ENCODE results near the gene DGKZ.
"Not testable (repeated sequence)": the region's sequence is repeated elsewhere in the genome, so short reads cannot be mapped to it uniquely, and the experiment has no call there.

DGKZ gene

DNA sequence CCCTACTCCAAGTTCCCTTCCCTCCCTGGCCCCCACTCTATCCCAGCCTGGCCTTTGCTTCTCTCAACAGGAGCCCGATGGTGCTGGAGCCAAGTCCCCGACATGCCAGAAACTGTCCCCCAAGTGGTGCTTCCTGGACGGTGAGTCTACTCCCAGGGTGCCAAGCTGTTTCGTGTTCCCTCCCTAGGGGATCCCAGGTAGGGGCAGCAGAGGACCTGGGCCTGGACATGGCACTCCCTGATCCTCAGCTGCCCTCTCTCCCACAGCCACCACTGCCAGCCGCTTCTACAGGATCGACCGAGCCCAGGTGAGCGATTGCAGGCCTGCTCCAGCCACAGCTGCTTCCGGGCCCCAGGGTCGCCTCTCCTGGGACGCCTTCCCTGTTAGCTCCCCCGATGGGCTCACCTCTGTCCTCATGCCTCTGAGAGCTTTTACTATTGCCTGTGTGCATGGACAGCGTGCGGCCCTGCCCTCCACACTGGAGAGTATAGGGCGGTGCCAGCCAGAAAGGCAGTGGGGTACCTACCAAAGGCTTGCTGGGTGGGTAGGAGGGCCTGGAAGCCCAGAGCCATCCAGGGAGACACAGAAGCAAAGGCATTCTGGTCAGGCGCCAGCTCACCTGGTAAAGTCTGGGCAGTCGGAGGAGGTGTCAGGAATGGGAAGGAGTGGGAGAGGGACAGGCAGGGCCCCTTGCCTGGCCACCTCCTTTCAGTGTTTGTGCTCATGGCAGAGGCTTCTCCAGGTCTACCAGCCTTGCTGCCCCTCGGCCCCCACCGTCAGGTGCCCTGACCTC lies 29.2 kb downstream of the DGKZ start:
- peaks cover 7% of the 10 kb centered on the region for H3K4me1 Mint-ChIP-seq
- H3K4me3 Mint-ChIP-seq = no peak overlapping the region
- no peaks in the 10 kb centered on the region for H3K9me3 Mint-ChIP-seq
- H3K27me3 Mint-ChIP-seq = no peaks in the 10 kb centered on the region
- DNase-seq (ENCODE audit: low spot score in 2 of 2) (no peak), ATAC-seq (replicated peaks; ENCODE audit: extremely low read depth, poor library complexity, severe bottlenecking) (no peak)
- H3K36me3 Mint-ChIP-seq (ENCODE audit: insufficient read depth) = peaks cover 60% of the 10 kb centered on the region
- no peak overlapping the region for H3K27ac Mint-ChIP-seq (ENCODE audit: low read depth)

DNA sequence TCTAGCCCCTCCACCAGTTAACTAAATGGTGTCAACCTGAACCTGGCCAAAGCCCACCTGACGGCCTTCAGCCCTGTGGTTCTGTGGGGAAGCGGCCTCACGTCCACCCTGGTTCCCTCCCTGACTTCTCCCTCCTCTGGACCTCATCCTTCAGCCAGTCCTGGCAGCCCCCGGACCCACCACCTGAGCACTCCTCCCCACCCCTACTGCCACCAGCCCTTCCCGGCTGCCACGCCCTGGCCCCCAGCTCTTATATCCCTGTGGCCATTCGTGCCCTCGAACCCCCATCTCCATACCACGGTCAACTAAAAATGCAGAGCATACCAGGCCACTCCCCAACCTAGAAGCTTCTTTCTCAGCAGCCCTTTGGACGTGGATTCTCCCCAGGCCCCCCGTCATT lies 30.0 kb downstream of the DGKZ start:
- Mint-ChIP-seq H3K9me3 (no peaks in the 10 kb centered on the region), H3K4me3 (no peak overlapping the region), H3K4me1 (peaks cover 12% of the 10 kb centered on the region), H3K27me3 (peaks cover 5% of the 10 kb centered on the region), H3K27ac (ENCODE audit: low read depth) (no peak overlapping the region), H3K36me3 (ENCODE audit: insufficient read depth) (peaks cover 60% of the 10 kb centered on the region)
- no peak for DNase-seq (ENCODE audit: low spot score in 2 of 2)
- ATAC-seq (replicated peaks; ENCODE audit: extremely low read depth, poor library complexity, severe bottlenecking) = no peak

DNA sequence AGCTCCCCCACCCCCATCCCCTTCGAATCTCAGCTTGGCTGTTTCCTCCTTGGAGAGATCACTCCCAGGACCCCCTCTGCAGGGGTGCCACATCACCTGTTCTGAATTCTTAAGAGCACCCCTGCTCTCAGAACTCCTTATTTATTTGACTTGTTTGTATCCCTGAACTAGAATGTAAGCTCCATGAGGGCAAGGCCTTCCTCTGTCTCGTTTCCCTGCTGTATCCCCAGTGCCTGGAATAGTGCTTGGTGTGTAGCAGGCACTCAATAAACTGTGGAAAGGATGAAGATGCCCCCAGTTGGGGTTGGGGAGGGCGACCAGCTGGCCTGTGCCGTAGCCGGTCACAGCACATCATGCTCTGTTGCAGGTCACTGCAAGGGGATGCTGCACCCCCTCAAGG lies 30.6 kb downstream of the DGKZ start:
- Mint-ChIP-seq H3K27ac (ENCODE audit: low read depth) (no peak overlapping the region), H3K4me3 (no peak overlapping the region), H3K27me3 (peaks cover 7% of the 10 kb centered on the region), H3K4me1 (peaks cover 13% of the 10 kb centered on the region), H3K9me3 (no peaks in the 10 kb centered on the region), H3K36me3 (ENCODE audit: insufficient read depth) (peaks cover 58% of the 10 kb centered on the region)
- no peak for DNase-seq (ENCODE audit: low spot score in 2 of 2)
- no peak for ATAC-seq (replicated peaks; ENCODE audit: extremely low read depth, poor library complexity, severe bottlenecking)

DNA sequence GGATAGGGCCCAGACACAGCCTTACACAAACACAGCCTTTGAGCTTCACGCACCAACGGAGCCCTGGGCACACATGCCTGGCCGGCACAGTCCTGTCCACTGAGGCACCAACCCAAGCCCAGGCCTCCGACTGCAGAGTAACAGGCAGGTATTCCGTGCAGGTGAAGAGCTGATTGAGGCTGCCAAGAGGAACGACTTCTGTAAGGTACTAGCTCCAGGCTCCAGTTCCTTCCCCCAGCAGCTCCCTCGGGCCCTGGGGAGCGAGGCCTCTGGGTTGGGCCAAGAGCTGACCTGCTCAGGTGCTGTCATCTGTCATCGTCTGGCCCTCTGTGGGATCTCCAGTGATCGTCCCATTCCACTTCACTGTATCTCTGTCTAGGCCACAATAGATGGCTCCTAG lies 31.0 kb downstream of the DGKZ start:
- Mint-ChIP-seq H3K36me3 (ENCODE audit: insufficient read depth) (peaks cover 55% of the 10 kb centered on the region), H3K4me3 (peak overlapping the region; percentile 20), H3K9me3 (no peaks in the 10 kb centered on the region), H3K27me3 (peaks cover 7% of the 10 kb centered on the region), H3K27ac (ENCODE audit: low read depth) (no peak overlapping the region), H3K4me1 (peaks cover 13% of the 10 kb centered on the region)
- ATAC-seq (replicated peaks; ENCODE audit: extremely low read depth, poor library complexity, severe bottlenecking) (no peak), DNase-seq (ENCODE audit: low spot score in 2 of 2) (no peak)

DNA sequence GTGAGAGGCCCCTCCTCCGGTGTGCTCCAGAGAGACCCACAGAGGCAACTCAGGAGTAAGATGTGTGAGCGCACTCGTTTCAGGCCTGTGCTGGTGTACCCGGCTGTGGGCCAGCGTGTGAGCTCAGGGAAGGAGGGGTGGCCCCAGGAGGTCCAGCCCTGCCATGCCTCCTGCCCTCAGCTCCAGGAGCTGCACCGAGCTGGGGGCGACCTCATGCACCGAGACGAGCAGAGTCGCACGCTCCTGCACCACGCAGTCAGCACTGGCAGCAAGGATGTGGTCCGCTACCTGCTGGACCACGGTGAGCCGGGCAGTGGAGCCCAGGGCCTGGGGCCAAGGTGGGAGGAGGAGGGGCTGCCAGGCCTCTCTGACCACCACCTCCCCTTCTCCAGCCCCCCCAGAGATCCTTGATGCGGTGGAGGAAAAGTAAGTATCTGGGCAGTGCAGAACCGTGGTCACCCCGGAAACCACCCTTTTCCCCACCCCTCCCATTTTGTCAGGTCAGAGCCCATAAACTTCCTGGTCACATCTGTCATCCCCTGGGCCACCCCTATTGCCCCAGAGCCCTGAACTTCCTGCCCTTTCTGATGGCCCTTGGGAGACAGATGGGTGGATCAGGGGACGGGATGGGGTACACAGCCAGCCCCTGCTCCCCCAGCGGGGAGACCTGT lies 31.7 kb downstream of the DGKZ start:
- Mint-ChIP-seq H3K9me3 (no peaks in the 10 kb centered on the region), H3K4me1 (peaks cover 13% of the 10 kb centered on the region), H3K27me3 (peaks cover 7% of the 10 kb centered on the region), H3K36me3 (ENCODE audit: insufficient read depth) (peaks cover 52% of the 10 kb centered on the region), H3K27ac (ENCODE audit: low read depth) (peak overlapping the region; percentile 16), H3K4me3 (peak overlapping the region; percentile 54)
- peak; percentile 10 for ATAC-seq (replicated peaks; ENCODE audit: extremely low read depth, poor library complexity, severe bottlenecking)
- no peak for DNase-seq (ENCODE audit: low spot score in 2 of 2)

DNA sequence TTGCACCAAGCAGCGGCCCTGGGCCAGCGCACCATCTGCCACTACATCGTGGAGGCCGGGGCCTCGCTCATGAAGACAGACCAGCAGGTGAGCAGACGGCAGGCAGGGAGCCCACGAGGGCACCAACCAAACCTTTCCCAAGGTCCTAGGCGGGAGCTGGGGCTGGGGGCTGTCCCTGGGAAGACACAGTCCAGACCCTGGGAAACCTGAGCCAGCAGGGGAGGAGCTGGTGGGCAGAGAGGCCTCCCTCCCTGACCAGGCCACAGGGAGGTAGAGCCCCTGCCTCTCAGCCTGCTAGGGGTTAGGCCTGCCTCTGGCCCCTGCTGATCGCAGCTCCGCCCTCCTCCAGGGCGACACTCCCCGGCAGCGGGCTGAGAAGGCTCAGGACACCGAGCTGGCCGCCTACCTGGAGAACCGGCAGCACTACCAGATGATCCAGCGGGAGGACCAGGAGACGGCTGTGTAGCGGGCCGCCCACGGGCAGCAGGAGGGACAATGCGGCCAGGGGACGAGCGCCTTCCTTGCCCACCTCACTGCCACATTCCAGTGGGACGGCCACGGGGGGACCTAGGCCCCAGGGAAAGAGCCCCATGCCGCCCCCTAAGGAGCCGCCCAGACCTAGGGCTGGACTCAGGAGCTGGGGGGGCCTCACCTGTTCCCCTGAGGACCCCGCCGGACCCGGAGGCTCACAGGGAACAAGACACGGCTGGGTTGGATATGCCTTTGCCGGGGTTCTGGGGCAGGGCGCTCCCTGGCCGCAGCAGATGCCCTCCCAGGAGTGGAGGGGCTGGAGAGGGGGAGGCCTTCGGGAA lies 32.4 kb downstream of the DGKZ start:
- not testable (repeated sequence) for ATAC-seq (replicated peaks; ENCODE audit: extremely low read depth, poor library complexity, severe bottlenecking); H3K9me3 Mint-ChIP-seq; DNase-seq (ENCODE audit: low spot score in 2 of 2)
- H3K4me1 Mint-ChIP-seq = peaks cover 13% of the 10 kb centered on the region
- peaks cover 10% of the 10 kb centered on the region for H3K27me3 Mint-ChIP-seq
- peak overlapping the region; percentile 81 for H3K27ac Mint-ChIP-seq (ENCODE audit: low read depth)
- peak overlapping the region; percentile 76 for H3K4me3 Mint-ChIP-seq
- H3K36me3 Mint-ChIP-seq (ENCODE audit: insufficient read depth) = peaks cover 48% of the 10 kb centered on the region

DNA sequence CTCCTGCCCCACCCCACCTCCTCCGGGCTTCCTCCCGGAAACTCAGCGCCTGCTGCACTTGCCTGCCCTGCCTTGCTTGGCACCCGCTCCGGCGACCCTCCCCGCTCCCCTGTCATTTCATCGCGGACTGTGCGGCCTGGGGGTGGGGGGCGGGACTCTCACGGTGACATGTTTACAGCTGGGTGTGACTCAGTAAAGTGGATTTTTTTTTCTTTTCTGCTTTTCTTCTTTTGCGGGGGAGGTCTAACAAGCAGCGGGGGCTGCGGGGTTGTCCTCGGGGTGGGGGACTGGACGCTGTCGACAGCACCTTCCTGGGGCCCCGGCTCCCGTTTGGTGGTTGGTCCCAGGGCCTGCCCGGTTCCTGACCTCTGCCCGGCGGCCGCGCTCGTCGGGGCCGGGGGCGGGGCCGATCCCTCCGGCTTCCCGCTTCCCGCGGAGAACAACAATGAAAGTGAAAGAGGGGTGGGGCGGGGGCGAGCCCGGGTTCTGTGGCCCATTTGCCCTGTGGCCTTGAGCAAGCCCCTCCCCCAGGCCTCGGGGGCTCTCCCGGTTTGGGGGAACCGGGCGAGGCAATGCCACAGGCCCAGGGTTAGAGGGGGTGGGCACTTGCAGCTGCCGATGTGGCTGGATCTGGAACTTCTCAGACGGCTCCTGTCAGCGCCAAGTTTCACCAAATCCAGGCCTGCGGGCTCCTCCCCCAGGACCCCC lies 33.2 kb downstream of the DGKZ start:
- DNase-seq (ENCODE audit: low spot score in 2 of 2) (no peak), ATAC-seq (replicated peaks; ENCODE audit: extremely low read depth, poor library complexity, severe bottlenecking) (peak; percentile 41)
- H3K27ac Mint-ChIP-seq (ENCODE audit: low read depth) = peak overlapping the region; percentile 81
- H3K27me3 Mint-ChIP-seq = peaks cover 18% of the 10 kb centered on the region
- H3K4me3 Mint-ChIP-seq = peak overlapping the region; percentile 76
- H3K9me3 Mint-ChIP-seq = no peaks in the 10 kb centered on the region
- H3K36me3 Mint-ChIP-seq (ENCODE audit: insufficient read depth) = peaks cover 40% of the 10 kb centered on the region
- peaks cover 13% of the 10 kb centered on the region for H3K4me1 Mint-ChIP-seq

DNA sequence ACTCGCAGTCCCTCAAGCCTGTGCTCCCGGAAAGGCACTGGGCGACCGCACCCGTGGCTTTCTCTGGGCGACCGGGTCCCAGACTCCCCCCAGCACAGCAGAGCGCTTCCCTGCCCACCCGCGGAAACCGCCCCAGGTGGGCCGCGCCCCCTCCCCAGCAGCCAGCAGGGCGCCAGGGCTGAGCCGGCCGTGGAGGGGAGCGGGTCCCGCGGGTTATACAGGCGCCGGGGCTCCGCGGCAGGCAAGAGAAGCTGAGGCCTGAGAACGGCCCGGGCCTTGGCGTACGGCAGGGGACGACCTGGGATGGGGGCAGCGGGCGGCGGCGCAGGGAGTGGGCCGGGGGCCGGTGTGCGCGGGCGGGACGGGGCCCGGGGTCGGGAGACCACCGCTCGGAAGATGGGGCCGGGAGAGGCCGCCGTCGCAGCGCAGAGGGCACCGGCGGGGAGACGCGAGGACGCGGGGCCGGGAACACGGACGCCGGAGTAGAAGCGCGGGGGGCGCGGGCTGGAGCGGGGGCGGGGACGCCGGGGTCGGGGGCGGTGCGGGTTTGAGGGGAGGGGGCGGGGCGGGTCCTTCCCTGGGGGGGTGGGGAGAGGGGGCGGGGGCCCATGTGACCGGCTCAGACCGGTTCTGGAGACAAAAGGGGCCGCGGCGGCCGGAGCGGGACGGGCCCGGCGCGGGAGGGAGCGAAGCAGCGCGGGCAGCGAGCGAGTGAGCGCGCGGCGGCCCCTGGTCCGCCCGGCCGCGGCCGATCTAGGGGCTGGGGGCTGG lies 34.0 kb downstream of the DGKZ start, which contains the start of gene MDK:
Gene MDK, plus strand, starts transcription at position 622 of the 771 bp plus-strand sequence. CDS start 389 bp downstream, outside the sequence.
- H3K36me3 Mint-ChIP-seq (ENCODE audit: insufficient read depth) = peaks cover 34% of the 10 kb centered on the region
- no peaks in the 10 kb centered on the region for H3K9me3 Mint-ChIP-seq
- H3K27ac Mint-ChIP-seq (ENCODE audit: low read depth) = peak within 1 kb of the TSS; percentile 81
- DNase-seq (ENCODE audit: low spot score in 2 of 2) (no peak), ATAC-seq (replicated peaks; ENCODE audit: extremely low read depth, poor library complexity, severe bottlenecking) (peak; percentile 10)
- peaks cover 13% of the 10 kb centered on the region for H3K4me1 Mint-ChIP-seq
- H3K4me3 Mint-ChIP-seq = peak within 1 kb of the TSS; percentile 76
- peaks cover 26% of the 10 kb centered on the region for H3K27me3 Mint-ChIP-seq

DNA sequence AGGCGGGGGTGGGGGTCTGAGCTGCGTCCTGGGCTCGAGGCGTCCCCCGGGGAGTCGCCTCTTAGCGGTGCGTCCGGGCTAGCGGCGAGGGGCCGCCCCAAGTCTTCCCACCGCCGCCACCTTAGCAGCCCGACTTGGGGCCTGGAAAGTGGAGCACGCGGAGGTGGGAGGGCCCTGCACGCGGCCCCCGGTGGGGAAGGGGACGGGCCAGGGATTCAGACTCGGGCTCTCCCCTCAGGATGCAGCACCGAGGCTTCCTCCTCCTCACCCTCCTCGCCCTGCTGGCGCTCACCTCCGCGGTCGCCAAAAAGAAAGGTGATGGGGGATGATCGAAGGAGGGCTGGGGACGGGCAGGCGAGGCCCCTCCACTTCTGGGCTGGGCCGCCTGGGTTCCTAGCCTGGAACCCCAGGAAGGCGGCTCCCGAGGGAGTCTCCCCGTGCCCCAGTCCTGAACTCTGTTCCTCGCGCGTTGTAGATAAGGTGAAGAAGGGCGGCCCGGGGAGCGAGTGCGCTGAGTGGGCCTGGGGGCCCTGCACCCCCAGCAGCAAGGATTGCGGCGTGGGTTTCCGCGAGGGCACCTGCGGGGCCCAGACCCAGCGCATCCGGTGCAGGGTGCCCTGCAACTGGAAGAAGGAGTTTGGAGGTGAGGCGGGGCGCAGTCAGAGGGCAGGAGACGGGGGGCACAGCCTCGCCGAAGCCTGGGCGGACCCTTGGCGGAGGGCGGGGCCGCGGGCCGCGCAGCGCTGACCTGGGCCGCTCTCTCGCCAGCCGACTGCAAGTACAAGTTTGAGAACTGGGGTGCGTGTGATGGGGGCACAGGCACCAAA lies 34.8 kb downstream of the DGKZ start:
- H3K36me3 Mint-ChIP-seq (ENCODE audit: insufficient read depth) = peaks cover 27% of the 10 kb centered on the region
- no peaks in the 10 kb centered on the region for H3K9me3 Mint-ChIP-seq
- H3K4me3 Mint-ChIP-seq = peak overlapping the region; percentile 69
- H3K4me1 Mint-ChIP-seq = peaks cover 13% of the 10 kb centered on the region
- no peak overlapping the region for H3K27ac Mint-ChIP-seq (ENCODE audit: low read depth)
- no peak for DNase-seq (ENCODE audit: low spot score in 2 of 2)
- ATAC-seq (replicated peaks; ENCODE audit: extremely low read depth, poor library complexity, severe bottlenecking) = no peak
- peaks cover 34% of the 10 kb centered on the region for H3K27me3 Mint-ChIP-seq

DNA sequence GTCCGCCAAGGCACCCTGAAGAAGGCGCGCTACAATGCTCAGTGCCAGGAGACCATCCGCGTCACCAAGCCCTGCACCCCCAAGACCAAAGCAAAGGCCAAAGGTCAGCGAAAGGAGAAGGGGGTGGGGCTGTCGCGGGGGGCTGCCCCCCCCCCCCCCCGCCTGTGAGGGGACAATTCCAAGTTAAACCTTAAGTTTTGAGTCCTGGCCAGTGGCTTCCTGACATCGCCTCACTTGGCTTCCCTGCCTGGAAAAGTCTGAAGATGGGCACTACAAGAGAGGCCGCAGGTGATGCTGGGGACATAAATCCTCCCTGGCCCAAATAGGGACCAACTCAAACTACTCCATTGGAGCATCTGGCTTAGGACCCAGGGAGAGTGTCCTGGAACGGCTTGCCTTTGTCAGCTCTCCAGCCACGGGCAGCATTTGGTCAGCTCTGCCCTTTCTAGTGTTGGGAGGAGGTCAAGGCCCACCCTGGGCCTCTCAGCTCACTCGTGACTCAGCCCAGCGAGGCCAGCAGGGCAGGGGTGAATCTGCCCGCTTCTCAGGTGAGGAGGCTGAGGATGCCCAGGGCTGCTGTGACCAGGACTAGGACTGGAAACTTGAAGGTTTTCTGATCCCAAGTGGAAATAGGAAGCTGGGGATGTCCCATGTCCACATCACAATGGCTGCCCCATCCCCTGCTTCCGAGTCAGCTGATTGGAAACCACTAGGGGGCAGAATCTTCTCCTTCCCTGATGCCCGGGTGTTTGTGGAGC lies 35.6 kb downstream of the DGKZ start:
- no peak for DNase-seq (ENCODE audit: low spot score in 2 of 2)
- no peak for ATAC-seq (replicated peaks; ENCODE audit: extremely low read depth, poor library complexity, severe bottlenecking)
- Mint-ChIP-seq H3K36me3 (ENCODE audit: insufficient read depth) (peaks cover 20% of the 10 kb centered on the region), H3K27me3 (peaks cover 42% of the 10 kb centered on the region), H3K9me3 (no peaks in the 10 kb centered on the region), H3K27ac (ENCODE audit: low read depth) (no peak overlapping the region), H3K4me1 (peaks cover 20% of the 10 kb centered on the region), H3K4me3 (peak overlapping the region; percentile 41)

All from central memory CD8-positive, alpha-beta T cell (primary cell).